OCI-LY1 (cell line): ENCODE data around the gene ETF1.

Experiments used
- CTCF ChIP-seq: fragments of 200-600 bp; sonication (generic), shearing (Covaris generic); IDR thresholded peaks from 2 replicates; pipeline ENCODE4 v1.5.1; 2017; ENCODE audit warnings: mild to moderate bottlenecking, antibody characterized with exemption, low read length, moderate library complexity, mixed read lengths
- EZH2 ChIP-seq: fragments of 200-600 bp; sonication (generic), shearing (Covaris generic); IDR thresholded peaks from 2 replicates; pipeline ENCODE4 v1.8.0; 2017; ENCODE audit warnings: borderline replicate concordance, mixed run types, mild to moderate bottlenecking, antibody characterized with exemption, low read length, moderate library complexity, mixed read lengths

GRCh38 chr5:138574744-138575193 is 31.7 kb upstream of the ETF1 start:
- TF ChIP-seq CTCF (no peak), EZH2 (no peak)
